ENCODE measurements around the gene ZNF768.
"Not testable (repeated sequence)": the region's sequence is repeated elsewhere in the genome, so short reads cannot be mapped to it uniquely, and the experiment has no call there.

Gene ZNF768

GRCh38 chr16:30509081-30509765 is 17.1 kb downstream of the ZNF768 start:
- no peak for DNase-seq

DNA sequence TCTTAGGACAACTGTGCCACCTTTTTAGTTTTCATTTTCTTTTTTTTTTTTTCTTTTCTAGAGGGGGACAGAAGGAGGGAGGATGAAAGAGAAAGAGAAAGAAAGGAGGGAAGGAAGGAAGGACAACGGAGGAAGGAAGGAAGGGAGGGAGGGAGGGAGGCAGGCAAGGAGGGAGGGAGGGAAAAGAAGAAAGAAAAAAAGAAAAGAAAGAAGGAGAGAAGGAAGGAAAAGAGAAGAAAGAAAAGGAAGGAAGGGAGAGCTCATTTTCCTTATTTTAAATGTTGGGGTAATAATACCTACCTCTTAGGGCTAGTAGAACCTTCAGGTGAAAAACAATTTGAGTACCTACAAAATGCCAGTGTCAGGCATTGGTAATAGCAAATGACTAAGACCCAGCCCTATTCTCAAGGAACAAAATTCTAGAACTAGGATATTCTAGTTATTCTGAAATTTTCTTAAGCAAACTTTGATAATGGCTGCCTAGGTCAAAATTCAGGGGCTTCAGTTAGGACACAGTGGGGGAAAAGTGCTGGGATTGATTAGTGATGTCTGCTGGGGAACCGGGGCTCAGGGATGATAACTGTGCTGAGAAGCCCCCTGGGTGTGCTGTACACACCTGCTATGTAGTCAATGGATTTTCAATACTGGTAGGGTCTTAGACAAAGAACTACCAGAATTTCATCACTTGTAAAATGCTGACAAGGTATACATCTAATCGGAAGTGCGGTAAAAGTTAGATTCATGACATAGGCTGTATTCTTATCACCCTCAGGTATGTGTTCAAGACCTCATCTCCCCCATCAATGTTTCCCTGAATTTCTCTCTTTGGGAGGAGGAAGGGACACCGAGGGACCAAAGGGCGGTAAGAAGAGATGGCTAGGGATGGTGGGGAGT is 22.7 kb downstream of the ZNF768 start:
- DNase-seq = no peak

GRCh38 chr16:30499284-30499683 is 27.1 kb downstream of the ZNF768 start:
- no peak for DNase-seq

DNA sequence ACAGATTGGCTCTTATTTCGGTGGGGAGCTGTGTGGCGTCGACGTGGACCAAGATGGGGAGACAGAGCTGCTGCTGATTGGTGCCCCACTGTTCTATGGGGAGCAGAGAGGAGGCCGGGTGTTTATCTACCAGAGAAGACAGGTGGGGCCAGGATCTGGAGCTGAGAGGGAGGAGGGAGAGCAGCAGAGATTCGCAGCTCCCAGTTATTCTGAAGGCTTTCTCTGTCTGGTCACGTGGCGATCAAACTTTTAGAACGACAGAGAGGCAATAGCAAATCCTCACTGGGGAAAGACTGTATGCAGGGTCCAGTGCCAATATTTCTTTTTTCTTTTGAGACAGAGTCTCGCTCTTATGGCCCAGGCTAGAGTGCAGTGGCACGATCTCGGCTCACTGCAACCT is 31.7 kb downstream of the ZNF768 start:
- DNase-seq = no peak

DNA sequence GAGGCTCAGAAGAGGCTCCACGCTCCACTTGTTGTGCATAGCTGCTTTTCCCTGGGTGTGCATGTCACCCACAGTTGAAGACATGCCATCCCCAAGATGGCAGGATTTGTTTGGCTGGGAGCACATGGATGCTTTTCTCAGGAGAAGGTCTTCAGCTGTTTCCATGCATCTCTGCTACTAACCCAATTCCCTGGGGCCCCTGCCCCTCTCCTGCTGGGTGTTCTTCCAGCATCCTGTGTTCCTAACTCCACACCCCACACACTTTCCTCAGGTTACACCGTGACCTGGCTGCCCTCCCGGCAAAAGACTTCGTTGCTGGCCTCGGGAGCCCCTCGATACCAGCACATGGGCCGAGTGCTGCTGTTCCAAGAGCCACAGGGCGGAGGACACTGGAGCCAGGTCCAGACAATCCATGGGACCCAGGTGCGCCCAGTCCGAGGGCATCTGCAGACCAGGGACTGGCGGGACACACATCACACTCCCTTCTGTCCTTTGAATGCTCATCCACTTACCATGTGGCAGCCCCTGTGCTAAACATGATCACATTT is 32.4 kb downstream of the ZNF768 start:
- DNase-seq = no peak

DNA sequence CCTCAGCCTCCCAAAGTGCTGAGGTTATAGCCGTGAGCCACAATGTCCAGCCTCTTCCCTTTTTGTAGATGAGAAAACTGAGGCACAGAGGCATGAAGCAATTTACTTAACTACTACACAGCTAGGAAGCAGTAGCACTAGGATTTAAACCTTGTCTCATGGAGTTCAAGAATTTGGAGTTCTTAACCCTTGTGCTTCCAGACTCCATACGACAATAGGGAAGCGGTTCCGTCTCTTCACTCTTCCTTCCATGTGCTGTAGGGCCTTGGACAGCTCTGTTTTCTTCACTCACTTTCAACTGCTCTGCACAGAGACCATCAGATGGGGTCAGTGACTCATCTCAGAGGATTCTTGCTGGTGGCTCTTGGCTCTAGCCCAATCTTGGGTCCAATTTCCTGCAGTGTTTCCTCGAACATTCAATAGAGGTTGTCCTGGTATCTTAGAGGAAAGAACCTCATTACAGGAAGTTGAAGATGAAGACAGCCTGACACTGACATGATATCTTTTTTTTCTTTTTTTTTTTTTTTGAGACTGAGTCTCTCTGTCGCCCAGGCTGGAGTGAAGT is 34.5 kb downstream of the ZNF768 start:
- DNase-seq = no peak

DNA sequence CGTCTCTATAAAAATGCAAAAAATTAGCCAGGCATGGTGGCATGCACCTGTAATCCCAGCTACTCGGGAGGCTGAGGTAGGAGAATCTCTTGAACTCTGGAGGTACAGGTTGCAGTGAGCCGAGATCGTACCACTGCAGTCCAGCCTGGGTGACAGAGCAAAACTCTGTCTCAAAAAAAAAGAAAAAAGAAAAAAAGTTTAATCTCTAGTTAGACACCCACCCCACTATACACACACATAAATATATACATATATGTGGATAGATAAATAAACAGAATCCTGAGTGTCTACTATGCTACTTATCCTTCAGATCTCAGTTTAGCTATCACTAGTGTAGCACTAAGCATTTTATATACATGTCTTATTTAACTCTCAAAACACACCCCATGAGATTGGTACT is 35.1 kb downstream of the ZNF768 start:
- no peak for DNase-seq

GRCh38 chr16:30490210-30490609 is 36.2 kb downstream of the ZNF768 start:
- DNase-seq = no peak

GRCh38 chr16:30488764-30489605 is 37.4 kb downstream of the ZNF768 start:
- DNase-seq = no peak

GRCh38 chr16:30485818-30486436 is 40.4 kb downstream of the ZNF768 start:
- no peak for DNase-seq

DNA sequence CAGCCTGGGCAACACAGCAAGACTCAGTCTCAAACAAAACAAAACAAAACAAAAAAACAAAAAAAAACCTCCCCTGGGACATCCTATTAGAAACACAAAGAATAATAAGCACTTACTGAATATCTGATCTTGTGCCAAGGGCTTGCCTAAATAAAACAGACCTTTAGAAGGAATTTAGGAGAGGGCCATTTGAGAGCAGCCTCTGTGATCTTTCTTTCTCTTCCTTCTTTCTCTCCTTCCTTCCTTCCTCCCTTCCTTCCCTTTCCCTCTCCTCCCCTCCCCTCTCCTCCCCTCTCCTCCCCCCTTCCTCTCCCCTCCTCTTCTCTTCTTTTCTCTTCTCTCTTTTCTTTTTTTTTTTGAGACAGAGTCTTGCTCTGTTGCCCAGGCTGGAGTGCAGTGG is 41.5 kb downstream of the ZNF768 start:
- DNase-seq = no peak

DNA sequence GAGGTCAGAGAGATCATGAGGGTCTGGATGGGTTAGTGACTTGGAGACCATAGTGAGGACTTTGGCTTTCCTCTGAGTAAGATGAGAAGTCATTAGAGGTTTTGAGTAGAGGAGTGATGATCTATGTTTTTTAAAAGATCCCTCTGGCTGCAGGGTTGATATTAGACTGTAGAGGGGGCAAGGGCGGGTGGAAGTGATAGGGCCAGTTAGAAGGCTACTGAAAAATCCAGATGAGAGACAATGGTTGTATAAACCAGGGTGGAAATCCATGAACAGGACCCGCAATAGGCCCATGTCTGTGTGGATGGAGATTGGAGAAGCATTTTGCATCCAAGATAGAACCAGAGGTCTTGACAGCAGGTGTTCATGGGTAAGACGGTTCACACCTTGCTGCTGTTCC is 44.0 kb downstream of the ZNF768 start:
- no peak for DNase-seq

GRCh38 chr16:30481381-30481780 is 45.0 kb downstream of the ZNF768 start:
- DNase-seq = no peak

GRCh38 chr16:30478766-30479478 is 47.4 kb downstream of the ZNF768 start:
- no peak for DNase-seq

GRCh38 chr16:30477773-30478172 is 48.6 kb downstream of the ZNF768 start:
- DNase-seq = not testable (repeated sequence)

DNA sequence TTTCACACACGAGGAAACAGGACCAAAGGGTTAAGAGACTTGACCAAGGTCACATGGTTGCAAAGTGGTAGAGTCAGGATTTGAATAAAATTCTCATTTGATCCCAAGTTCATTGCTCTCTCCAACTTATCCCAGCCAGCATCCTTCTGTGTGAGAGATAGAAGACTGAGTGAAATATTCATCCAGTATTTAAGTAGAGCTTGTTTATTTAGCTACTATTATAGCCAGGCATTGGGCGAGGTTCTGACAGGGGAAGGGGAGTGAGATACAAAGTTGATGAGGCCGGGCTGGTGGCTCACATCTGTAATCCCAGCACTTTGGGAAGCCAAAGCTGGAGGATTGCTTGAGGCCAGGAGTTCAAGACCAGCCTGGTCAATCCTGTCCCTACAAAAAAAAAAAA is 49.4 kb downstream of the ZNF768 start:
- no peak for DNase-seq

DNA sequence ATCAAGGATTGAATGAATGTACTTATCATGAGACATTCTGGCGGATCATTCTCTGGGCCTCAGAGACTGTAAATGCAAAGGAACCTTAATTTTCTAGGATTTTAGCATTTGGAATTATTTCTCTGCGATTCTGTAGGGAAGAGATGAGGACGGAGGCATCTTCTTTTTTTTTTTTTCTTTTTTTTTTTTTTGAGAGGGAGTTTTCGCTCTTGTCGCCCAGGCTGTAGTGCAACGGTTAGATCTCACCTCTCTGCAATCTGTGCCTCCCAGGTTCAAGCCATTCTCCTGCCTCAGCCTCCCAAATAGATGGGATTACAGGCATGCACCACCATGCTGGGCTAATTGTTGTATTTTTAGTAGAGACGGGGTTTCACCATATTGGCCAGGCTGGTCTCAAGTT is 51.7 kb downstream of the ZNF768 start:
- no peak for DNase-seq

DNA sequence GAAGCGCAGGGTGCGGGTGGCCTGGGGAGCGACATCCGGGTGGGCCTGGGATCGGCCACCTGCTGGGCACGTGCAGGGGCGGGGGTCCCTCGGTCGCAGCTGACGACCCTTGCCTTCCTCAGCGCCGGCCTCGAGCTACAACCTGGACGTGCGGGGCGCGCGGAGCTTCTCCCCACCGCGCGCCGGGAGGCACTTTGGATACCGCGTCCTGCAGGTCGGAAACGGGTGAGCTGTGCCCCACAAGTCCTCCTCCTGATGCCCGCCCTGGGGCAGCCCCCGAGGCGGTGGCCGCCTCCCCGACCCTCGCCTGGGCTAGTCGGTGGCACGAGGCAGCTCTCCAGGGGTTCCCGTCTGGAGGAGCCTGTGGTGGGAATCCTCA is 52.3 kb downstream of the ZNF768 start:
- no peak for DNase-seq

Measured in right forelimb (tissue), 1 donor.